GM19035 (cell line): ENCODE measurements around the gene DSTYK.
A peak's percentile ranks its signal among the peaks of the same experiment; 100 is the strongest.

ENCODE experiments used
- ATAC-seq: cut with Tn5 transposase; IDR thresholded peaks from one replicate; pipeline ENCODE4 v1.9.1; 2021; ENCODE audit not compliant: unreplicated experiment

The DSTYK gene

GRCh38 chr1:205211169-205211838 is at the start of gene DSTYK:
DSTYK (minus strand) TSS chr1:205211702; CDS start chr1:205211535, 167 bp downstream.
- ATAC-seq: peak; percentile 85

DNA sequence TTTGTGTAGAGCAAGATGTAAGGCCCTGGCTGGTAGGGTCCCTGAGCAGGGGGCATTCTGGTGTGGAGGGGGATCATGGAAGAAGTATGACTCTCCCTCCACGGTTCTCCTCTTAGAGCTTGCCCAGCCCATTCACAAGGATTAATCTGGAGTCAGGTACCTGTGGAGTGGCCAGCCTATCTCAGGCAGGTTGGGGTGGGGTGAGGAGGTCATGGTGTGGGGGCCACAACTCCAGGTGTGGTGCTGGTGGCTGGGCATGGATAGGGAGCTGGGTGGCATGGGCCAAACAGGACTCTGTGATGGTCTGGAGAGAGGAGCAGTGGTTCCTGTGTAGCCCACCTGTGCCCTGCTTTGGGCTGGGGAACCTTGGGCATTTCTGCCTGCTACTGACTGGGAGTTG is 48.5 kb upstream of the DSTYK start:
- ATAC-seq: no peak

- no peak for ATAC-seq
Measured at GRCh38 chr1:205259324-205259832, 47.9 kb upstream of the DSTYK start.

- no peak for ATAC-seq
Measured at GRCh38 chr1:205258719-205259118, 47.2 kb upstream of the DSTYK start.

DNA sequence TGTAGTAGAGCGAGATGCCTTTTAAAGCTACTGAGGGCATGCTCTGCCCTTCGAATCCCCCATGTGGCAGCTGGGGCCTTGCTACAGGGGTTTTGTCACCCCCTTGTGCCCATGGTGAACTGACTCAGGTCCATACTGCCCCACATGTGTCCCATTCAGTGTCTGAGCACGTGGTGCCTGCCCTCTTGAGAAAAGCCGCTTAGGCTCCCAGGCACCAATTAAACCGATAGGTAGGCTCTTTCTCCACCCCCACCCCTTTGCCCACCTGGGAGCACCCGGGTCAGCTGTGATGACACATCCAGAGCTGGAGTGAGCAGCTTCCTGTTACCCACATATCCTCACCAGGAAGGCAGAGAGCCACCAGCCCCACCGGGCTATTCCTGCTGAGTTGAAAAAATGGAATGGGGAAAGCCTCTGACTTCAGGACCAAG is 46.8 kb upstream of the DSTYK start:
- no peak for ATAC-seq

DNA sequence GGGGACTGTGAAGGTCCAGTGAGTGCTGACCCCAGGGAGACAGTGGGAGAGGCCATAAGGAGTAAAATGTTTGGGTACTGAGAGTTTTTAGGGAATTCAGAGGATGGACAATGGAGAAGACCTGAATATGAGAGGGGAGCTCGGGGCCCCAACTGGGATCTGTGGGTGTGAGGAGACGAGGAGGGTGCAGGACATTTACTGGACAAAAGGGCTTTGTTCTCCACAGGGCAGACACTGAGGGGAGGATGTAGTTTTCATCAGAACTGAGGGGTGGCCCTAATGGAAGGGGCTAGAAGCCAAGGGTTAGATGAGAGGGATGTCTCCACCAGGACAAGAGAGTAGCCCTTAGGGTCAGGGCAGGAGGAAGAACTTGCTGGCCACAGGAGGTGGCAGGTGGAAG is 46.2 kb upstream of the DSTYK start:
- no peak for ATAC-seq

GRCh38 chr1:205256951-205257625 is 45.6 kb upstream of the DSTYK start:
- ATAC-seq: no peak

DNA sequence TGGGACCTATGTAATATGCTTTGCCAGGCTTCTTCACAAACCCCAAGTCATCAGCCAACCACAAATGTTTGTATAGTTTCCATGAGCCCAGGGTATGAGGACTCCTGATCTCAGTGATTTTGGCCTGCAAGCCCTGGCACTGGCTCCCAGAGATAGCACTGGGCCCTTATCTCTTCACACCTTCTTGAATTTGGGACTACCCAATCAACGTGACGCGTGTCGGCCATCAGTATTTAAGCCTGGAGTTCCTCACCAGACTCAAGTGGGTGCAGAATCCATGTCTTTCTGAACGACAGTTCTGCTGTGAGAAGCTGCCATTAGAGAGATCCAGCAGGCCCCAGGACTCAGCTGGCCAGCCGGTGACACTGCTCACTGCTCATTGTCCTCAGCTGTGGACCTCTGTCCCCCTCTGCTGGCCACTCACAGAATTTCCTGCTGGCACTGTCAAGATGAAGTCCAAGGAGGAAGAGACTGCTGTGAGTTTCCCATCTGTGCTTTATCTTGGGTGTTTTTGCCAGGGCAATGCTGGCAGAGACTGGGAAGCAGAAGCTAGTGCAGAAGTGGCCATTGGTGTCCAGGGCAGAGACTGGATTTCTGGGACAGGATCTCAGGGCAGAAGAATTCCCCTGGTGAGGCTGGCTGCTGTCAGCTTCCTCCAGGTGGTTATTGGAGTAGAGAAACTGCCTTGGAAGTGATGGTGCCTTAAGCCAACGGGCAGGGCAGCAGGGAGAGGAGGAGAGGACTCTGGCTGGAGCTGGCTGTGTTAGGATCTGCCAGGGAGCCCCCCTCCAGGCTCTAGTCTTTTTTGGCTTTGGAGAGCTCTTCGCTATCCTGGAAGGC is 44.7 kb upstream of the DSTYK start:
- no peak for ATAC-seq

GRCh38 chr1:205251576-205251975 is 40.1 kb upstream of the DSTYK start:
- no peak for ATAC-seq

GRCh38 chr1:205250699-205251098 is 39.2 kb upstream of the DSTYK start:
- ATAC-seq: no peak

GRCh38 chr1:205249651-205250050 is 38.1 kb upstream of the DSTYK start:
- ATAC-seq: no peak

- ATAC-seq: no peak
Measured at GRCh38 chr1:205248793-205249601, 37.5 kb upstream of the DSTYK start.

GRCh38 chr1:205247130-205247921 is 35.8 kb upstream of the DSTYK start:
- no peak for ATAC-seq

DNA sequence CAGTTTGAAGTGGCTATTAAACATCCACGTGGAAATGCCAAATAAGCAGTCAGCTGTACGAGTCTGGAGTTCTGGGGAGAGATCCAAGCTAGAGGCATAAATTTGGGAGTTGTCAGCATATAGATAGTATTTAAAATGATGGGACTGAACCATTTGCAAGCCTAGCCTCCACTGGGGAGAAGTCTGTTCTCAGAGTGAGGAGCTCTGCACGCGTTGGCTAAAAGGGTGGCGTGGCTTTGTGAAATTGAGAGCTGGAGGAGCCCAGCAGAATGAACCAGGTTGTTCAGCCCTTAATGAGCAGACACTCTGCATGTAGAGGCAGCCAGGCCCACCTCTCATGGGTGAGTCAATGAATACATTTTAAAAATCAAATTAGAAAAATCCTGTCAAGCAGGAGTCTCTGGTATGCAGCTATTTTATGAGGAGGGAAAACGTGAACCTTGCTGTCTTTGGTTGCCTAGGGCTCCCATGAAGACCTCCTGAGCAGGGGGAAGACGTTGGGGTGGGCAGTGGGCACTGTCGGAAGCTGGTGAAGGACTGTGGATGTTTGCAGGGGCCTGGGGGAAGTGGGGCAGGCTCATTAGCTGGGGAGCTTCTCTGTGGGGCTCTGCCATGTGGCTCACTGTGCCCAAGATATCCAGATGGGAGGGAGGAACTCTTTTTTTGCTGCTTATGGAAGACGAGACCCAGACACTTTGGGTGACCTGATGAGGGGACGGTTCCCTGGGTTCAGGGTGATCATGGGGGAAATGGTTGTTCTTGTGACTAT is 35.0 kb upstream of the DSTYK start:
- no peak for ATAC-seq

DNA sequence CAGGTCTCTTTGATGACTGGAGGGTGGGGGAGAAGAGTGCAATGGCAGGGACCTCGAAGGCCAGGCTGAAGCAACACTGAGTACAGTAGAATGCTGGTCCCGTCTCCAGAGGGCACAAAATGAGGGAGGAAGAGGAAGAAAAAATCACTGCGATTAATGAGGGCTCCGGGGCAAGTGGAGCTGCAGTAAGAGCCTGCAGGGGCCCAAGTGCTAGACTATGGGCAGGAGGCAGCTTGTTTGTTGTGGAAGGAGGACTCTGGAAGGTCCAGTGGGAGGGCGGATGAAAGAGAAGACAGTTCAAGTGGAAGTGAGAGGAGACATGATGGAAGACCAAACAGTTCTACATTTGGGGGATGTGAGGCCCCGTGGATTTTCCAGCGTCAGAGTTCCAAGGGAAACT is 33.6 kb upstream of the DSTYK start:
- ATAC-seq: no peak

- no peak for ATAC-seq
Measured at GRCh38 chr1:205244384-205244783, 32.9 kb upstream of the DSTYK start.

- ATAC-seq: no peak
Measured at GRCh38 chr1:205243350-205244191, 32.1 kb upstream of the DSTYK start.

DNA sequence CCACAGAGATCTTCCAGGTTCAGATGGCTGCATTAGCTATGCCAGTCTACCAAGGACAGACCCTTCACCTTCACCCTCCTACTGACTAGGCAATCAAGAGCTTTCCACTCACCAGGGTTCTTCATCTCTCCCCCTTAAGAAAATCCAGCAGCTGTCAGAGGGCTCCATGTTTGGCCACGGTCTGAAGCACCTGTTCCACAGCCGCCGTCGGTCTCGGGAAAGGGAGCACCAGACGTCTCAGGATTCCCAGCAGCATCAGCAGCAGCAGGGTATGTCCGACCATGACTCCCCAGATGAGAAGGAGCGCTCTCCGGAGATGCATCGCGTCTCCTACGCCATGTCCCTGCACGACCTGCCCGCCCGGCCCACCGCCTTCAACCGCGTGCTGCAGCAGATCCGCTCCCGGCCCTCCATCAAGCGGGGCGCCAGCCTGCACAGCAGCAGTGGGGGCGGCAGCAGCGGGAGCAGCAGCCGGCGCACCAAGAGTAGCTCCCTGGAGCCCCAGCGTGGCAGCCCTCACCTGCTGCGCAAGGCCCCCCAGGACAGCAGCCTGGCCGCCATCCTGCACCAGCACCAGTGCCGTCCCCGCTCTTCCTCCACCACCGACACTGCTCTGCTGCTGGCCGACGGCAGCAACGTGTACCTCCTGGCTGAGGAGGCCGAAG is 30.0 kb upstream of the DSTYK start:
- ATAC-seq: no peak
